SKM-1 treated with dmso at 0.1 percent for 144 hours (cell line): ENCODE measurements around the gene SHE.
"Not testable (repeated sequence)": the region's sequence is repeated elsewhere in the genome, so short reads cannot be mapped to it uniquely, and the experiment has no call there.

ENCODE experiments used
- DNase-seq: peaks from one replicate; lab custom pipeline; 2025; ENCODE audit not compliant: unreplicated experiment; lab: John Stamatoyannopoulos, UW

The SHE gene

GRCh38 chr1:154502066-154502743 is at the start of gene SHE, which contains the start of gene TDRD10:
Gene SHE, minus strand, starts transcription at chr1:154502412. Its CDS starts 386 bp downstream, at chr1:154502026.
Gene TDRD10, plus strand, starts transcription at chr1:154502219. Its CDS starts 4,685 bp downstream, at chr1:154506904.
- DNase-seq = no peak

- no peak for DNase-seq
These were observed 49.3 kb upstream of the SHE start for GRCh38 chr1:154551474-154551873.

- DNase-seq = no peak
These were observed 48.4 kb upstream of the SHE start for GRCh38 chr1:154550657-154551056.

- no peak for DNase-seq
These were observed 47.9 kb upstream of the SHE start for GRCh38 chr1:154550070-154550469.

GRCh38 chr1:154549202-154549770 is 47.1 kb upstream of the SHE start:
- no peak for DNase-seq

GRCh38 chr1:154548028-154548427 is 45.8 kb upstream of the SHE start:
- no peak for DNase-seq

GRCh38 chr1:154547105-154547732 is 45.0 kb upstream of the SHE start:
- no peak for DNase-seq

- peak; percentile 78 for DNase-seq
These were observed 44.3 kb upstream of the SHE start for GRCh38 chr1:154546264-154547063.

GRCh38 chr1:154541231-154541630 is 39.0 kb upstream of the SHE start:
- DNase-seq = no peak

- no peak for DNase-seq
These were observed 37.6 kb upstream of the SHE start for GRCh38 chr1:154539486-154540483.

GRCh38 chr1:154536570-154536969 is 34.4 kb upstream of the SHE start:
- DNase-seq = no peak

- DNase-seq = no peak
These were observed 32.0 kb upstream of the SHE start for GRCh38 chr1:154533952-154534844.

- not testable (repeated sequence) for DNase-seq
These were observed 29.7 kb upstream of the SHE start for GRCh38 chr1:154531950-154532349.

GRCh38 chr1:154529308-154529707 is 27.1 kb upstream of the SHE start:
- no peak for DNase-seq

- DNase-seq = no peak
These were observed 25.0 kb upstream of the SHE start for GRCh38 chr1:154527192-154527591.

- no peak for DNase-seq
These were observed 22.7 kb upstream of the SHE start for GRCh38 chr1:154524881-154525280.

GRCh38 chr1:154521695-154522094 is 19.5 kb upstream of the SHE start:
- no peak for DNase-seq

- DNase-seq = no peak
These were observed 18.1 kb upstream of the SHE start for GRCh38 chr1:154520333-154520732.

GRCh38 chr1:154519591-154519991 is 17.4 kb upstream of the SHE start:
- DNase-seq = no peak
